IPS-15b (cell line): ENCODE data around the gene TMEM108.

Experiments
- H3K27me3 ChIP-seq: one replicate; pipeline ENCODE4 v1.6.1; 2013; ENCODE audit warnings: low read length; ENCODE audit not compliant: control insufficient read depth, insufficient read depth
- H3K36me3 ChIP-seq: one replicate; pipeline ENCODE4 v1.6.1; 2013; ENCODE audit warnings: low read length; ENCODE audit not compliant: control insufficient read depth, insufficient read depth
- H3K4me1 ChIP-seq: one replicate; pipeline ENCODE4 v1.6.1; 2013; ENCODE audit warnings: mild to moderate bottlenecking, low read length; ENCODE audit not compliant: control insufficient read depth, insufficient read depth
- H3K4me3 ChIP-seq: one replicate; pipeline ENCODE4 v1.5.1; 2013; ENCODE audit warnings: low read depth, low read length
- H3K9ac ChIP-seq: one replicate; pipeline ENCODE4 v1.6.1; 2013; ENCODE audit warnings: low read depth, mild to moderate bottlenecking, low read length
- H3K9me3 ChIP-seq: one replicate; pipeline ENCODE4 v1.6.1; 2013; ENCODE audit warnings: mild to moderate bottlenecking, low read length; ENCODE audit not compliant: control insufficient read depth, insufficient read depth

Gene TMEM108

GRCh38 chr3:133058243-133058642, 20.1 kb downstream of the TMEM108 start:
- peaks cover 12% of the 10 kb centered on the region for H3K4me1 ChIP-seq
- no peak overlapping the region for H3K9ac ChIP-seq
- H3K4me3 ChIP-seq, result no peak overlapping the region
- H3K27me3 ChIP-seq, result no peaks in the 10 kb centered on the region
- no peaks in the 10 kb centered on the region for H3K9me3 ChIP-seq
- H3K36me3 ChIP-seq, result no peaks in the 10 kb centered on the region

- H3K27me3 ChIP-seq, result no peaks in the 10 kb centered on the region
- peaks cover 12% of the 10 kb centered on the region for H3K4me1 ChIP-seq
Measured at GRCh38 chr3:133058831-133059230, 20.6 kb downstream of the TMEM108 start.

GRCh38 chr3:133065193-133065961, 27.2 kb downstream of the TMEM108 start:
- H3K4me1 ChIP-seq, result no peaks in the 10 kb centered on the region
- no peaks in the 10 kb centered on the region for H3K36me3 ChIP-seq
- H3K4me3 ChIP-seq, result no peak overlapping the region
- H3K27me3 ChIP-seq, result no peaks in the 10 kb centered on the region
- no peak overlapping the region for H3K9ac ChIP-seq
- no peaks in the 10 kb centered on the region for H3K9me3 ChIP-seq

More at GRCh38 chr3:133058831-133059230, 20.6 kb downstream of the TMEM108 start:
- H3K9me3 ChIP-seq, result no peaks in the 10 kb centered on the region
- H3K4me3 ChIP-seq, result no peak overlapping the region
- no peaks in the 10 kb centered on the region for H3K36me3 ChIP-seq
- no peak overlapping the region for H3K9ac ChIP-seq

GRCh38 chr3:133066026-133066425, 27.8 kb downstream of the TMEM108 start:
- no peaks in the 10 kb centered on the region for H3K36me3 ChIP-seq
- H3K4me3 ChIP-seq, result no peak overlapping the region
- H3K9me3 ChIP-seq, result no peaks in the 10 kb centered on the region
- H3K4me1 ChIP-seq, result no peaks in the 10 kb centered on the region
- H3K9ac ChIP-seq, result no peak overlapping the region
- no peaks in the 10 kb centered on the region for H3K27me3 ChIP-seq

GRCh38 chr3:133069556-133070286, 31.5 kb downstream of the TMEM108 start:
- no peaks in the 10 kb centered on the region for H3K36me3 ChIP-seq
- no peaks in the 10 kb centered on the region for H3K9me3 ChIP-seq
- no peak overlapping the region for H3K9ac ChIP-seq
- H3K27me3 ChIP-seq, result no peaks in the 10 kb centered on the region
- H3K4me1 ChIP-seq, result no peaks in the 10 kb centered on the region
- no peak overlapping the region for H3K4me3 ChIP-seq

- Histone ChIP-seq H3K9ac (no peak overlapping the region), H3K4me3 (no peak overlapping the region), H3K4me1 (no peaks in the 10 kb centered on the region), H3K36me3 (no peaks in the 10 kb centered on the region), H3K9me3 (no peaks in the 10 kb centered on the region), H3K27me3 (no peaks in the 10 kb centered on the region)
Measured at GRCh38 chr3:133074977-133075376, 36.8 kb downstream of the TMEM108 start.

- H3K27me3 ChIP-seq, result no peaks in the 10 kb centered on the region
- no peaks in the 10 kb centered on the region for H3K9me3 ChIP-seq
- no peaks in the 10 kb centered on the region for H3K4me1 ChIP-seq
- H3K4me3 ChIP-seq, result no peak overlapping the region
- no peaks in the 10 kb centered on the region for H3K36me3 ChIP-seq
- no peak overlapping the region for H3K9ac ChIP-seq
Measured at GRCh38 chr3:133077688-133078087, 39.5 kb downstream of the TMEM108 start.

GRCh38 chr3:133079621-133080020, 41.4 kb downstream of the TMEM108 start:
- no peaks in the 10 kb centered on the region for H3K27me3 ChIP-seq
- H3K36me3 ChIP-seq, result no peaks in the 10 kb centered on the region
- H3K9ac ChIP-seq, result no peak overlapping the region
- no peaks in the 10 kb centered on the region for H3K9me3 ChIP-seq
- H3K4me3 ChIP-seq, result no peak overlapping the region
- no peaks in the 10 kb centered on the region for H3K4me1 ChIP-seq

GRCh38 chr3:133081016-133081415, 42.8 kb downstream of the TMEM108 start:
- H3K27me3 ChIP-seq, result no peaks in the 10 kb centered on the region
- no peaks in the 10 kb centered on the region for H3K9me3 ChIP-seq
- no peaks in the 10 kb centered on the region for H3K4me1 ChIP-seq
- H3K4me3 ChIP-seq, result no peak overlapping the region
- no peaks in the 10 kb centered on the region for H3K36me3 ChIP-seq
- H3K9ac ChIP-seq, result no peak overlapping the region

- no peak overlapping the region for H3K9ac ChIP-seq
- no peaks in the 10 kb centered on the region for H3K36me3 ChIP-seq
- no peak overlapping the region for H3K4me3 ChIP-seq
- H3K4me1 ChIP-seq, result peaks cover 3% of the 10 kb centered on the region
- no peaks in the 10 kb centered on the region for H3K27me3 ChIP-seq
- no peaks in the 10 kb centered on the region for H3K9me3 ChIP-seq
Measured at GRCh38 chr3:133083395-133083794, 45.2 kb downstream of the TMEM108 start.

- Histone ChIP-seq H3K4me1 (peaks cover 13% of the 10 kb centered on the region), H3K27me3 (no peaks in the 10 kb centered on the region), H3K36me3 (no peaks in the 10 kb centered on the region), H3K9me3 (no peaks in the 10 kb centered on the region), H3K4me3 (no peak overlapping the region), H3K9ac (no peak overlapping the region)
Measured at GRCh38 chr3:133089906-133090485, 51.8 kb downstream of the TMEM108 start.

GRCh38 chr3:133092681-133093080, 54.5 kb downstream of the TMEM108 start:
- Histone ChIP-seq H3K4me3 (no peak overlapping the region), H3K27me3 (no peaks in the 10 kb centered on the region), H3K9me3 (no peaks in the 10 kb centered on the region), H3K9ac (no peak overlapping the region), H3K4me1 (peaks cover 10% of the 10 kb centered on the region), H3K36me3 (no peaks in the 10 kb centered on the region)
